K562 (cell line): ENCODE data around the gene ZFAND2B. TPM values are rescaled to one million over a fixed set of nuclear protein-coding genes. Genes with fewer than 3 reads are reported as not detected.

Source experiments
- BRD9 ChIP-seq: fragments of 450-650 bp; IDR thresholded peaks from 2 replicates; pipeline ENCODE4 v1.6.1; 2018; ENCODE audit warnings: low read depth; ENCODE audit not compliant: partially characterized antibody
- CLOCK ChIP-seq: fragments of 250-450 bp; sonication (Bioruptor Pico); IDR thresholded peaks from 2 replicates; pipeline ENCODE4 v1.4.0; 2020; ENCODE audit warnings: mild to moderate bottlenecking, moderate library complexity, borderline replicate concordance
- FOXP4 ChIP-seq: sonication (generic); formaldehyde crosslinking; IDR thresholded peaks from 2 replicates; pipeline ENCODE4 v1.8.0; 2022; ENCODE audit warnings: mild to moderate bottlenecking, missing genetic modification reagents, borderline replicate concordance
- GABPA ChIP-seq: fragments of 200-800 bp; sonication (Bioruptor generic); conservative IDR thresholded peaks from 2 replicates; pipeline ENCODE4 v1.6.1; 2016; ENCODE audit warnings: low read depth, missing genetic modification characterization, missing compliant biosample characterization
- GABPB1 ChIP-seq: sonication (generic); formaldehyde crosslinking; IDR thresholded peaks from 2 replicates; pipeline ENCODE4 v1.8.0; 2022; ENCODE audit warnings: mild to moderate bottlenecking, missing genetic modification reagents
- LCOR ChIP-seq: sonication (generic); formaldehyde crosslinking; IDR thresholded peaks from 2 replicates; pipeline ENCODE4 v1.8.0; 2022; ENCODE audit warnings: mild to moderate bottlenecking, missing genetic modification reagents
- MCM5 ChIP-seq: fragments of 450-650 bp; IDR thresholded peaks from 2 replicates; pipeline ENCODE4 v1.6.1; 2016; ENCODE audit warnings: low read depth
- NEUROD1 ChIP-seq: fragments of 150-350 bp; IDR thresholded peaks from 2 replicates; pipeline ENCODE4 v1.6.1; 2014; ENCODE audit warnings: borderline replicate concordance, low read length, low read depth; ENCODE audit not compliant: partially characterized antibody
- NFE2L1 ChIP-seq: fragments of 450-650 bp; IDR thresholded peaks from 2 replicates; pipeline ENCODE4 v1.6.1; 2016; ENCODE audit warnings: missing genetic modification characterization, low read depth, mild to moderate bottlenecking, missing compliant biosample characterization, moderate library complexity, borderline replicate concordance
- NFIC ChIP-seq: fragments of 450-650 bp; IDR thresholded peaks from 2 replicates; pipeline ENCODE4 v1.6.1; 2017; ENCODE audit warnings: mild to moderate bottlenecking, inconsistent platforms
- NRF1 ChIP-seq, 2 experiments: fragments of 450-650 bp; IDR thresholded peaks in 1 of 2; conservative IDR thresholded peaks in 1 of 2; 2 replicates each; pipeline ENCODE4 v1.6.1; 2014; ENCODE audit warnings: mild to moderate bottlenecking in 2 of 2
- PBX2 ChIP-seq, 2 experiments: IDR thresholded peaks in 1 of 2; conservative IDR thresholded peaks in 1 of 2; 2 replicates each; pipeline ENCODE4 v1.6.1; 2016; ENCODE audit warnings: low read depth in 2 of 2, mild to moderate bottlenecking in 1 of 2, missing compliant biosample characterization in 1 of 2, missing genetic modification characterization in 1 of 2, moderate library complexity in 1 of 2
- POLR2AphosphoS2 ChIP-seq: IDR thresholded peaks from 2 replicates; pipeline ENCODE4 v1.6.1; 2012; ENCODE audit warnings: low read length, improper control_type of control experiment
- PRMT5 ChIP-seq: sonication (generic); formaldehyde crosslinking; IDR thresholded peaks from 2 replicates; pipeline ENCODE4 v1.5.0; 2020; ENCODE audit warnings: missing genetic modification reagents
- RCOR1 ChIP-seq, 2 experiments: IDR thresholded peaks; 2 replicates each; pipeline ENCODE4 v1.6.1; 2012; ENCODE audit warnings: low read depth in 2 of 2, low read length in 2 of 2, borderline replicate concordance in 1 of 2, improper control_type of control experiment in 1 of 2
- SETDB1 ChIP-seq: IDR thresholded peaks from one replicate; pipeline ENCODE4 v1.6.1; 2012; ENCODE audit warnings: low read length, control low read depth, inconsistent platforms
- STAT5A ChIP-seq: IDR thresholded peaks from 2 replicates; pipeline ENCODE4 v1.6.1; 2012; ENCODE audit warnings: low read length, inconsistent platforms, borderline replicate concordance
- ZNF175 ChIP-seq: fragments of 200-800 bp; sonication (Bioruptor generic); IDR thresholded peaks from 2 replicates; pipeline ENCODE4 v1.6.1; 2016; ENCODE audit warnings: low read depth, mild to moderate bottlenecking, missing genetic modification characterization, missing compliant biosample characterization
- ZNF589 ChIP-seq: fragments of 200-800 bp; sonication (Bioruptor generic); IDR thresholded peaks from 2 replicates; pipeline ENCODE4 v1.6.1; 2016; ENCODE audit warnings: low read depth, missing genetic modification characterization, missing compliant biosample characterization
- polyA plus RNA-seq, 8 experiments: library from polyadenylated mRNA; depleted of rRNA in 4 of 8; stranded (reverse) in 5 of 8; unstranded in 3 of 8; fragments of >200 nt; fragmentation: Nextera tagmentation in 2 of 8; fragmentation: Illumina TruSeq in 1 of 8; extraction: Ambion mirVana in 2 of 8; extraction: Trizol in 1 of 8; gene quantifications; 2 replicates each; pipeline versions ENCODE4 v1.2.1 to v1.2.3, GENCODE V29; 2011 to 2014; ENCODE audit warnings: inconsistent platforms in 1 of 8, missing spikeins in 1 of 8
- total RNA-seq, 7 experiments: library from RNA; depleted of rRNA in 6 of 7; stranded (reverse); fragments of >200 nt in 6 of 7; fragmentation: Illumina TruSeq in 2 of 7; extraction: Trizol in 2 of 7; gene quantifications; 2 replicates each; pipeline versions ENCODE4 v1.2.1 to v1.2.3, GENCODE V29; 2011 to 2021; ENCODE audit warnings: low replicate concordance in 1 of 7

ZFAND2B gene
- total and polyA plus RNA-seq, 9 of the 15 experiments (the other 6 are each of a cell fraction or from before 2014, with no cell fraction given) = 9.9 to 33.3 (median 26.1) TPM

- TF ChIP-seq POLR2AphosphoS2 (no peak), ZNF589 (CRISPR knock-in tag) (peak; percentile 62), STAT5A (no peak), BRD9 (no peak), NFIC (no peak), LCOR (no peak), ZNF175 (CRISPR knock-in tag) (peak; percentile 58), PRMT5 (no peak), NEUROD1 (peak; percentile 91), GABPB1 (CRISPR knock-in tag) (no peak), NRF1 (conservative IDR thresholded peaks at IDR 0.05 in 1 of 2, IDR thresholded peaks at IDR 0.05 in 1 of 2) (peak; percentile 82 to 83), GABPA (tag) (no peak; the same call in 1 of the 2 replicates), FOXP4 (CRISPR knock-in tag) (no peak), RCOR1 (IDR thresholded peaks at IDR 0.05; ENCODE audit: borderline replicate concordance in 1 of 2, low read depth in 2 of 2, low read length in 2 of 2) (no peak), MCM5 (no peak), PBX2 (CRISPR knock-in tag; IDR thresholded peaks at IDR 0.05; ENCODE audit: low read depth) (peak; percentile 87), PBX2 (tag; conservative IDR thresholded peaks at IDR 0.05; ENCODE audit: low read depth) (peak; percentile 99), CLOCK (CRISPR knock-in tag) (no peak), SETDB1 (no peak), NFE2L1 (tag) (no peak)
These were observed 22.9 kb downstream of the ZFAND2B start, which contains the start of the genes ANKZF1 and ATG9A (continued) for GRCh38 chr2:219229305-219230058.
